ENCODE results near the gene SDK1. TPM values are rescaled to one million over a fixed set of nuclear protein-coding genes. Genes with fewer than 3 reads are reported as not detected.

Gene SDK1
- total and polyA plus RNA-seq, 2 experiments from 2014 or later = 4.1 to 16.5 TPM

GRCh38 chr7:4115442-4115841, 814.4 kb downstream of the SDK1 start:
- H3K4me3 ChIP-seq = no peak overlapping the region
- H3K27me3 ChIP-seq = no peaks in the 10 kb centered on the region
- no peak overlapping the region for H3K27ac ChIP-seq
- no peaks in the 10 kb centered on the region for H3K9me3 ChIP-seq (ENCODE audit: low read depth)
- no peaks in the 10 kb centered on the region for H3K36me3 ChIP-seq
- DNase-seq (ENCODE audit: low read depth in 1 of 2, low spot score in 1 of 2) = no peak
- H3K4me1 ChIP-seq (ENCODE audit: low read depth) = no peaks in the 10 kb centered on the region
- no peak for TF ChIP-seq CTCF (IDR thresholded peaks at IDR 0.05; ENCODE audit: low read depth, low read length)

GRCh38 chr7:4115941-4116610, 815.0 kb downstream of the SDK1 start:
- Histone ChIP-seq H3K27me3 (no peaks in the 10 kb centered on the region), H3K9me3 (ENCODE audit: low read depth) (no peaks in the 10 kb centered on the region), H3K27ac (no peak overlapping the region), H3K36me3 (no peaks in the 10 kb centered on the region), H3K4me1 (ENCODE audit: low read depth) (no peaks in the 10 kb centered on the region), H3K4me3 (no peak overlapping the region)
- no peak for TF ChIP-seq CTCF (IDR thresholded peaks at IDR 0.05; ENCODE audit: low read depth, low read length)
- DNase-seq (ENCODE audit: low read depth in 1 of 2, low spot score in 1 of 2) = no peak

GRCh38 chr7:4119848-4120247, 818.8 kb downstream of the SDK1 start:
- no peaks in the 10 kb centered on the region for H3K9me3 ChIP-seq (ENCODE audit: low read depth)
- H3K27me3 ChIP-seq = no peaks in the 10 kb centered on the region
- no peak for TF ChIP-seq CTCF (IDR thresholded peaks at IDR 0.05; ENCODE audit: low read depth, low read length)
- H3K27ac ChIP-seq = no peak overlapping the region
- no peak for DNase-seq (ENCODE audit: low read depth in 1 of 2, low spot score in 1 of 2)
- H3K4me3 ChIP-seq = no peak overlapping the region
- no peaks in the 10 kb centered on the region for H3K36me3 ChIP-seq
- no peaks in the 10 kb centered on the region for H3K4me1 ChIP-seq (ENCODE audit: low read depth)

- Histone ChIP-seq H3K27me3 (no peaks in the 10 kb centered on the region), H3K9me3 (ENCODE audit: low read depth) (no peaks in the 10 kb centered on the region), H3K4me1 (ENCODE audit: low read depth) (no peaks in the 10 kb centered on the region), H3K4me3 (no peak overlapping the region), H3K27ac (no peak overlapping the region), H3K36me3 (no peaks in the 10 kb centered on the region)
- no peak for DNase-seq (ENCODE audit: low read depth in 1 of 2, low spot score in 1 of 2)
- TF ChIP-seq CTCF (IDR thresholded peaks at IDR 0.05; ENCODE audit: low read depth, low read length) = no peak
Observed at GRCh38 chr7:4123346-4123745, 822.3 kb downstream of the SDK1 start.

- H3K4me1 ChIP-seq (ENCODE audit: low read depth) = no peaks in the 10 kb centered on the region
- no peaks in the 10 kb centered on the region for H3K36me3 ChIP-seq
- H3K27me3 ChIP-seq = no peaks in the 10 kb centered on the region
- TF ChIP-seq CTCF (IDR thresholded peaks at IDR 0.05; ENCODE audit: low read depth, low read length) = no peak
- H3K4me3 ChIP-seq = no peak overlapping the region
- no peak for DNase-seq (ENCODE audit: low read depth in 1 of 2, low spot score in 1 of 2)
- no peaks in the 10 kb centered on the region for H3K9me3 ChIP-seq (ENCODE audit: low read depth)
- H3K27ac ChIP-seq = no peak overlapping the region
Observed at GRCh38 chr7:4123823-4124222, 822.8 kb downstream of the SDK1 start.
